Stimulated activated CD4-positive, alpha-beta T cell treated with anti-CD3 and anti-CD28 coated beads, Interleukin-4, amount 100 ng/mL, for 4 hours (primary cell): ENCODE results near the gene SERF1A.
"Not testable (repeated sequence)": the region's sequence is repeated elsewhere in the genome, so short reads cannot be mapped to it uniquely, and the experiment has no call there.

Source experiments
- DNase-seq, 2 experiments: peaks; one replicate each; pipeline ENCODE4 v3.0.0-alpha.2; 2020

Gene SERF1A

DNA sequence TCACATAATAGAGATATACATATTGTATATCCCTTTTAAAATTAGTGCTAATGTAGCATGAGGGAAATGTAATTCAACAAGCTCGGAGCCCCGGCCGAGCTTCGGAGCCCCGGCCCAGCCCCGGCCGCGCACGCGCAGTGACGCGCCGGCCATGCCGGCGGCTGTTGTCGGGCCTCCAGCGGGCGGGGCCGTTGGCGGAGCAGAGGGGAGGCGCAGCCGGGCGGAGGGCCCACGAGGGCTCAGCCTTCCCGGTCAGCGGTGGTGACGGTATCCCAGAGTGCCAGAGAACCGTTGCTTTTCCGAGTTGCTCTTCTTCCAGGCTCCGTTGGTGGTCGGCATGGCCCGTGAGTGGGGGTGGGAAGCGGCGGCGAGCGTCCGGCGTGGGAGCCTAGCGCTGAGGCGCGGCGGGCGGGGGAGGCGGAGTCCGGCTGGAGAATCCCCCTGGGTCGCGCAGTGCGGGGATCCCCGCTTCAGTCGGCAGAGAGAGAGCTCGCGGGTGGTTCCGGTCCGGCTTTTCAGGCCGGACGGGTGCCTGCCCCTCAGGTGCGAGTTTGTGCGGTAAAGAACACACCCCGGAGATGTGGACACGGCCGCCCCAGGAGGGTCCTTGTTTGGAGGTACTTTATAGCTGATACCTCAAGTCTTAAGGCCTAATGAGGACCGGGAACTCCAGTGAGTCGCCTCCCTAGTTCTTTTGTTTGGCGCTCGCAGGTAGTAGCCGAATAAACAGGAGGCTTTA, at the start of gene SERF1A:
TSS of gene SERF1A (plus strand) at position 137 of the 739 bp plus-strand sequence. CDS start at position 338, 201 bp downstream.
- not testable (repeated sequence) for DNase-seq

DNA sequence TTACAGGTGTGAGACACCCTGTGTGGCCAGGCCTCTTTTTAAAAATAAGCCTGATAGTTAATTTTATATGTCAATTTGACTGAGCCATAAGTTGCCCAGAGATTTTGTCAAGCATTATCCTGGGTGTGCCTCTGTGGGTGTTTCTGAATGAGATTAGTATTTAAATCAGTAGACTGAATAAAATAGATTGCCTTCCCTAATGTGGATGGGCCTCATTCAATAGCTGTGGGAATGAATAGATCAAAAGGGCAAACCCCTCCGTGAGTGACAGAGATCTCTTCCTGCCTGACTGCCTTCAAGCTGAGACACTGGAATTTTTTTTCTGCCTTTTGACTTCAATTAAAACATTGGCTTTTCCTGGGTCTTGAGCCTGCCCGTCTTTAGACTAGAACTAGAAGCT, 33.7 kb upstream of the SERF1A start:
- DNase-seq = not testable (repeated sequence)

DNA sequence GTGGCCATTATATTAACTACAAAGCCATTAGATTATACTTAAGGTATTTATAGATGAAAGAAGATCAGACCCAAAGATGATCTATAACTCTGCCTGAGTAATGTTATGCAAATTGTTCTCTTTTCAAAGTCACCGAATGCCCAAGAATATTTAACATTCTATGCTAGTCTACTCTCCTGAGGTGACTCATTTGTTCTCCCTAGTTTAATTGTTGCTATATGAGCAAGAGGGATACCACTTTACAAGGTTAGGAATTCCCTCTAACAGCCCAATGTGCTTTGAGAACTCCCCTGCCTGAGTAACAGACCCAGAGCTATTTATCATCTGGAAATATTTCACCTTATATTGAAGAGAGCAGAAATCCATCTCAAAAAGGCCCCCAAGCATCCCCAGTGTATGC, 29.8 kb upstream of the SERF1A start:
- not testable (repeated sequence) for DNase-seq

DNA sequence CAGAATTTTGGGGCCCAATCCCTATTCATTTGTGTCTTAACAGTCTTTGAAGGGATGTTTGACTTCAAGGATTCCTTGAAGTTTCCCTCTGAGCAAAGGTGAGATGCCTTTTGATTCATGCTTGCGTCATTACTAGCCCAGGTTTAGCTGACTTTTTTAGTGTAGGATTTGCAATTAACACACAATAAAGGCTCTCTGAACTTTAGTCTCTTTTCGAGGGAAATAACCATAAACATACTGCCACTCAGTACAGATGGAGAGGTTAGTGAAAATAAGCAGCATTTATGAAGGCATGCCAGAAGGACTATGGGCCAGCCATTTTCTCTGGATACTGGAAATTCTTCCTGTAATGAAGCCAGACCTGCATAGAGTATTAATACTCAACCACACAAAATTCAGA, 4.4 kb upstream of the SERF1A start:
- DNase-seq = not testable (repeated sequence)

DNA sequence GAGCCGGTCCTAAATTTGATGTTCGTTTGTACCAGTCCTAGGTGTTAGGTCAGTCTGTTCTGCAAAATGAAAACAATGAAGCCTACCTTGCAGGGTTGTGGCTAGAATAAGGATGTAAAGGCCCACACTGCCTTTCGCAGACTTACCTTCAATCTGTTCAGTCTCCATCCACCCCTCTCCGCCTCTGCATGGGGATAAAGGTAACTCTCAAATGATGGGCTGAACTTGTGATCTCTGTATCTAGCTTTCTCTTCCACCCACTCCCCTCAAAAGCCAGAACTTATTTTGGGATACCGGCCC, 753 bp downstream of the SERF1A start:
- not testable (repeated sequence) for DNase-seq

DNA sequence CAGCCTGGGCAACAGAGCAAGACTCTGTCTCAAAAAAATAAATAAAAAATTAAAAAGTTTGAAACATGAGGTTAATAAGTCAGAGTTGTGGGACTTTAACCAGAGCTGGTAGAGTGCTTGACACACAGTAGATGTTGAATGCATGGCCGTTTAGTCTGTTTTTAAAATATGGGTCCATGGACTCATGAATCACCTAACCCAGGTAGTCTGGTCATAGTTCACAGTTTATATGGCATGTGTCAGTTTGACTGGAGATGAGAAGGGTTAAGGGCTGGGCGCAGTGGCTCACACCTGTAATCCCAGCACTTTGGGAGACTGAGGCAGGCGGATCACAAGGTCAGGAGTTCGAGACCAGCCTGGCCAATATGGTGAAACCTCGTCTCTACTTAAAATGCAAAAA, 6.2 kb downstream of the SERF1A start:
- DNase-seq = not testable (repeated sequence)

DNA sequence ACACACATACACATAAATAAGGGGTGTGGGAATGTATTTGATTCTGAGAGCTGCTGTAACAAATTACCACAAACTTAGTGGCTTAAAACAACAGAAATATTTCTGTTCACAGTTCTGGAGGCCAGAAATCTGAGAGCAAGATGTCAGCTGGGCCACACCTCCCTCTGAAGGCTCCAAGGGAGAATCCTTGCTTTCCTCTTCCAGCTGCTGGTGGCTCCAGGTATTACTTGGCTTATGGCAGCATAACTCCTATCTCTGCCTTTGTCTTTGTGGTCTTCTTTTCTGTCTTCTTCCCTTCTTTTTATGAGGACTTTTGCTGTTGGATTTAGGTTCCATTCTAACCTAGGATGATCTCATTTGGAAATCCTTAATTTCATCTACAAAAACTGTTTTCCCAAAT, 16.4 kb downstream of the SERF1A start:
- DNase-seq = not testable (repeated sequence)

DNA sequence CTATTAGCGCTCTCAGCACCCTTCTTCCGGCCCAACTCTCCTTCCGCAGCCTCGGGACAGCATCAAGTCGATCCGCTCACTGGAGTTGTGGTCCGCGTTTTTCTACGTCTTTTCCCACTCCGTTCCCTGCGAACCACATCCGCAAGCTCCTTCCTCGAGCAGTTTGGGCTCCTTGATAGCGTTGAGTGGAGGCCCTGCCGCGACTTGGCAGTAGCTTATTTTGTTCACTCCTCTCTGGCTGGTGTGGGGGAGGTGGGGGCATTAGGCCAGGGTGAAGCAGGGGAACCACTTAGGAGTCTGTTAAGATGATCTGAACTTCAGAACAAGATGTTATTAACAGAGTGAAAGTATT, 24.7 kb downstream of the SERF1A start:
- DNase-seq = not testable (repeated sequence)

DNA sequence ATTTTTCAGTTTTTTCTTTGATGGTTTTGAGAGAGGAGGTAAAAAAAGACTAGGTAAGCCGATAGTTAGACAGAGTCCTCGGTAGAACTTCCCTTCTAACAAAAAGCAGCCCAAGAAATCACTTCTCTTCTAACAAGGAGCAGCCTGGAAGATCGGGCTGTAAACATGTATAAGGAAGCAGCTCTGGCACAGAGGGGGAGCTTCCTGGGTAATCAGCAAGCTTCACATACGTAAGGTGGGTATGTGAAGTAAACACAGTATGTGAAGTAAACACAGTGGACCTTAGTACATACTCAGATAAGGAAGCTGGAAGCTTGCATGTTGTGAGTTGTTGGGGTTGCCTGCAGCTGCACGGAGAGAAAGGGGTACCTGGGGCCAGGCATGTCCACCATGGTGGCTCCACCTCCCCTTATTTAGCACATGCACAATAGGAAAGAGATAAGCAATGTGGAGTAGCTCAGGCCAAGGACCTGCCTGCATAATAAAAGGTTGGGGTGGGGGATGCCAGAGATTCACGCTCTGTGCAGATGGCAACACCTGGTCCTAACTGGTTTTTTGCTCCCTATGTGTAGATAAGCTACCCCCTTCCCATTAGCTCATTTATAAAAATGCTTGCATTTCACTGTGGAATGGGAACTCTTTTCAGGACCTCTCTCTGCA, 31.4 kb downstream of the SERF1A start:
- DNase-seq = not testable (repeated sequence)

DNA sequence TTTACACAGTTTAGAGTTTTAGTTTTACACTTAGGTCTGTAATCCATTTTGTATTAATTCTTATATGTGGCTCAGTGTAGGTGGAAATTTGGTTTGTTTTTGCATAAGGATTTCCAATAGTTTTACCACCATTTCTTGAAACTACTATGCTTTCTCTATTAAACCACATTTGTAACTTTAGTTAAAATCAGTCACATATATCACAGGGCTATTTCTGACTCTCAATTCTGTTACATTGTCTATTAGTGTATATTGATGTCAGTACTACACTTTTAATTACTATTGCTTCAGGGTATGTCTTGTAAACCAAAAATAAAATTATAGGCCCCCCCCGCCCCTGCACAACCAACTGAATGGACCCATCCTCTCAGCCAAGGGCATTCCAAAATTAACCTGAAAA, 32.1 kb downstream of the SERF1A start:
- DNase-seq = not testable (repeated sequence)

DNA sequence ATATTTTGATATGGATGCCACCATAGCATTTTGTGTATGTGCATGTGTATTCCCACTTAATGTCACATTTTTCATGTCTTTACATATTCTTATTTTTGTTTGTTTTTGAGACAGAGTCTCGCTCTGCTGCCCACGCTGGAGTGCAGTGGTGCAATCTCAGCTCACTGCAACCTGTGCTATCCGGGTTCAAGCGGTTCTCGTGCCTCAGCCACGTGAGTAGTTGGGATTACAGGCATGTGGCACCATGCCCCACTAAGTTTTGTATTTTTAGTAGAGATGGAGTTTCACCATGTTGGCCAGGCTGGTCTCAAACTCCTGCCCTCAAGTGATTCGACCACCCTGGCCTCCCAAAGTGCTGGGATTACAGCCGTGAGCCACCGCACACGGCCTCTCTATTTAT, 52.6 kb downstream of the SERF1A start:
- not testable (repeated sequence) for DNase-seq
